HepG2 (cell line): ENCODE measurements around the gene GJD3. TPM values are rescaled to one million over a fixed set of nuclear protein-coding genes. Genes with fewer than 3 reads are reported as not detected.
"Not testable (repeated sequence)": the region's sequence is repeated elsewhere in the genome, so short reads cannot be mapped to it uniquely, and the experiment has no call there.

Source experiments
- ATAC-seq: fragments of 200-7000 bp; cut with Tn5 transposase; 3 replicates; pipeline ENCODE4 v1.9.1; 2020; ENCODE audit warnings: mild to moderate bottlenecking, moderate library complexity
- BruUV-seq: library from RNA; stranded (reverse); fragments of 400-500 nt; replicated peaks from 2 replicates; lab custom pipeline; 2021; lab: Mats Ljungman, UMichigan
- CTCF ChIA-PET: fragments of 300-600 bp; formaldehyde crosslinking; extraction: SDS; loops from one replicate; lab custom pipeline; 2021; ENCODE audit warnings: low total read pairs, inconsistent platforms, low intra/inter-chr PET ratio; lab: Yijun Ruan, JAX
- POLR2A ChIA-PET: fragments of 350-600 bp; sonication (Branson Sonifier 250); formaldehyde crosslinking; loops from one replicate; lab custom pipeline; 2020; ENCODE audit warnings: antibody characterized with exemption, inconsistent platforms; lab: Yijun Ruan, JAX
- DNase-seq: peaks from one replicate; pipeline ENCODE4 v3.0.0-alpha.2; 2015; ENCODE audit warnings: low spot score
- FAIRE-seq: peaks from 3 replicates; lab custom pipeline; 2011; peaks lifted over from hg19 to GRCh38; lab: Jason Lieb, UNC
- H2AFZ ChIP-seq: one replicate; pipeline ENCODE4 v1.6.1; 2011; ENCODE audit warnings: low read length, inconsistent platforms
- H3K27ac ChIP-seq: fragments of 300-600 bp; 3 replicates; pipeline ENCODE4 v1.8.0; 2011; ENCODE audit warnings: mixed run types, mild to moderate bottlenecking, mixed read lengths, low read length, inconsistent platforms; ENCODE audit not compliant: insufficient read depth; ENCODE audit errors: extremely low read length
- H3K27me3 ChIP-seq, 2 experiments: fragments of 200-600 bp in 1 of 2; 2 replicates in 1 of 2; 3 replicates in 1 of 2; pipeline versions ENCODE4 v1.6.0 to v1.8.0; 2011; ENCODE audit warnings: low read length in 2 of 2, mild to moderate bottlenecking in 2 of 2, moderate library complexity in 2 of 2, inconsistent platforms in 1 of 2; ENCODE audit not compliant: insufficient read depth in 2 of 2, control insufficient read depth in 1 of 2
- H3K36me3 ChIP-seq, 2 experiments: fragments of 200-600 bp in 1 of 2; replicated peaks in 1 of 2; 2 replicates in 1 of 2; 3 replicates in 1 of 2; pipeline versions ENCODE4 v1.5.1 to v1.8.0; 2011; ENCODE audit warnings: low read length in 2 of 2, inconsistent platforms in 1 of 2; ENCODE audit not compliant: insufficient read depth in 2 of 2, control insufficient read depth in 1 of 2
- H3K4me1 ChIP-seq: 2 replicates; pipeline ENCODE4 v1.5.1; 2012; ENCODE audit warnings: low read length, inconsistent platforms; ENCODE audit not compliant: insufficient read depth
- H3K4me2 ChIP-seq: 2 replicates; pipeline ENCODE4 v1.6.0; 2011; ENCODE audit warnings: low read depth, low read length, inconsistent platforms
- H3K4me3 ChIP-seq, 3 experiments: fragments of 200-600 bp in 1 of 3; sonication (generic), shearing (Covaris generic) in 1 of 3; replicated peaks in 1 of 3; 2 replicates each; pipeline ENCODE4 v1.5.1; 2011 to 2016; ENCODE audit warnings: low read length in 3 of 3, inconsistent platforms in 2 of 3, low read depth in 2 of 3, mild to moderate bottlenecking in 2 of 3, control low read depth in 1 of 3, mixed read lengths in 1 of 3; ENCODE audit not compliant: insufficient read depth in 1 of 3
- H3K79me2 ChIP-seq: one replicate; pipeline ENCODE4 v1.6.1; 2011; ENCODE audit warnings: low read length, inconsistent platforms; ENCODE audit not compliant: insufficient read depth
- H3K9ac ChIP-seq: 2 replicates; pipeline ENCODE4 v1.6.0; 2011; ENCODE audit warnings: mild to moderate bottlenecking, low read depth, low read length, inconsistent platforms; ENCODE audit not compliant: insufficient read depth
- H3K9me3 ChIP-seq: 2 replicates; pipeline ENCODE4 v1.5.1; 2012; ENCODE audit warnings: mild to moderate bottlenecking, low read length
- H4K20me1 ChIP-seq: 2 replicates; pipeline ENCODE4 v1.6.0; 2011; ENCODE audit warnings: inconsistent platforms, mild to moderate bottlenecking, low read length, moderate library complexity; ENCODE audit not compliant: insufficient read depth
- NFYB ChIP-seq: sonication (generic); formaldehyde crosslinking; IDR thresholded peaks from 2 replicates; pipeline ENCODE4 v1.4.0; 2020; ENCODE audit warnings: missing genetic modification reagents
- NFYC ChIP-seq: IDR thresholded peaks from 2 replicates; pipeline ENCODE4 v1.6.1; 2016; ENCODE audit warnings: missing genetic modification reagents, missing compliant biosample characterization
- WGBS: methylation state at CpG from one replicate; pipeline ENCODE4 v1.1.6; 2017; ENCODE audit warnings: low lambda C conversion rate; 5-methylcytosine and 5-hydroxymethylcytosine counted together
- in situ Hi-C: cut with HindIII; loops from 2 replicates; pipeline ENCODE4 v1.10.0; 2017; ENCODE audit warnings: low pct_unique_long_range_greater_than_20kb; ENCODE audit not compliant: extremely low pct_ligation_motif_present
- intact Hi-C: fragments of 100-400 bp; cut with micrococcal nuclease; formaldehyde crosslinking; loops from one replicate; pipeline ENCODE4 v1.10.0; 2022; ENCODE audit not compliant: unreplicated experiment
- polyA plus RNA-seq, 8 experiments: library from polyadenylated mRNA; depleted of rRNA in 3 of 8; stranded (reverse) in 7 of 8; unstranded in 1 of 8; fragments of >200 nt; fragmentation: Illumina TruSeq in 4 of 8; extraction: Trizol in 4 of 8; gene quantifications; 2 replicates each; pipeline versions ENCODE4 v1.2.1 to v1.2.3, GENCODE V29; 2011 to 2016; ENCODE audit warnings: low read depth in 4 of 8, missing spikeins in 1 of 8, mixed read lengths in 1 of 8; ENCODE audit not compliant: insufficient read depth in 1 of 8
- total RNA-seq, 5 experiments: library from RNA; depleted of rRNA; stranded (reverse); fragments of >200 nt; fragmentation: Illumina TruSeq; extraction: Trizol; gene quantifications; 2 replicates each; pipeline ENCODE4 v1.2.3, GENCODE V29; 2016; ENCODE audit warnings: low read depth in 1 of 5

The GJD3 gene
- total and polyA plus RNA-seq, 2 of the 13 experiments (the other 11 are each of a cell fraction or from before 2014, with no cell fraction given), result not detected

DNA sequence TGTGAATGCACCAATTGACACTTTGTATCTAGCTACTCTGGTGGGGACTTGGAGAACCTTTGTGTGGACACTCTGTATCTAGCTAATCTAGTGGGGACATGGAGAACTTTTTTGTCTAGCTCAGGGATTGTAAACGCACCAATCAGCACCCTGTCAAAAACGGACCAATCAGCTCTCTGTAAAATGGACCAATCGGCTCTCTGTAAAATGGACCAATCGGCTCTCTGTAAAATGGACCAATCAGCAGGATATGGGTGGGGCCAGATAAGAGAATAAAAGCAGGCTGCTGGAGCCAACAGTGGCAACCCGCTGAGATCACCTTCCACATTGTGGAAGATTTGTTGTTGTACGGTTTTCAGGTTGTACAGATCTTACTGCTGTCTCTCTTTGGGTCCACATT, 12.0 kb upstream of the GJD3 start:
- POLR2A ChIA-PET, result interaction anchor here (1.0 to 1.8 kb wide), 3 partner anchors 11 to 31 kb away, joined by 3 to 8 read pairs (median 5); no protein-coding TSS in a partner anchor
- H3K27ac ChIP-seq, H3K4me2 ChIP-seq, BruUV-seq, in situ Hi-C loops, H2AFZ ChIP-seq, H3K9ac ChIP-seq, H3K79me2 ChIP-seq, H3K36me3 ChIP-seq, H4K20me1 ChIP-seq, CTCF ChIA-PET, intact Hi-C loops: not testable (repeated sequence)
- WGBS, result 43% methylated on average over 6 of the region's 6 CpGs
- peaks cover 45% of the 10 kb centered on the region for H3K4me1 ChIP-seq
- TF ChIP-seq NFYB (CRISPR knock-in tag) (peak; percentile 65), NFYC (CRISPR knock-in tag) (peak; percentile 49; the same call in 1 of the 2 replicates)
- TF ChIP-seq, all 625 proteins: peak for 2; not testable (repeated sequence) for 623
- not testable (repeated sequence) for H3K4me3 ChIP-seq, H3K27me3 ChIP-seq, DNase-seq, ATAC-seq, H3K9me3 ChIP-seq, FAIRE-seq

DNA sequence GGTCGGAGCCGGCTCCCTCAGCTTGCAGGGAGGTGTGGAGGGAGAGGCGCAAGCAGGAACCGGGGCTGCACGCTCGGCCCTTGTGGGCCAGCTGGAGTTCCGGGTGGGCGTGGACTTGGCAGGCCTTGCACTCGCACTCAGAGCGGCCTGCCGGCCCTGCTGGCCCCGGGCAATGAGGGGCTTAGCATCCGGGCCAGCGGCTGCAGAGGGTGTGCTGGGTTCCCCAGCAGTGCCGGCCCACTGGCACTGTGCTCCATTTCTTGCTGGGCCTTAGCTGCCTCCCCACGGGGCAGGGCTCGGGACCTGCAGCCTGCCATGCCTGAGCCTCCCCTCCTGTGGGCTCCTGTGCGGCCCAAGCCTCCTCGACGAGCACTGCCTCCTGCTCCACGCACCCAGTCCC, 11.2 kb upstream of the GJD3 start:
- H3K4me2 ChIP-seq, H3K27me3 ChIP-seq, H3K9me3 ChIP-seq, in situ Hi-C loops, ATAC-seq, CTCF ChIA-PET, FAIRE-seq, H2AFZ ChIP-seq, BruUV-seq, H4K20me1 ChIP-seq, DNase-seq, H3K4me3 ChIP-seq, H3K79me2 ChIP-seq, H3K27ac ChIP-seq, H3K36me3 ChIP-seq, H3K9ac ChIP-seq, intact Hi-C loops: not testable (repeated sequence)
- peaks cover 41% of the 10 kb centered on the region for H3K4me1 ChIP-seq
- WGBS, result 76% methylated on average over 8 of the region's 21 CpGs
- POLR2A ChIA-PET, result interaction anchor here (1.0 to 1.8 kb wide), 3 partner anchors 10 to 30 kb away, joined by 3 to 8 read pairs (median 5); no protein-coding TSS in a partner anchor
